ENCODE data around the gene SALL4.
"Not testable (repeated sequence)": the region's sequence is repeated elsewhere in the genome, so short reads cannot be mapped to it uniquely, and the experiment has no call there.

The SALL4 gene

GRCh38 chr20:51831866-51832265 lies 29.5 kb upstream of the SALL4 start:
- no peak overlapping the region for H3K4me3 ChIP-seq (ENCODE audit: low read length)
- TF ChIP-seq CTCF (conservative IDR thresholded peaks at IDR 0.05; ENCODE audit: low read depth, low read length) = no peak
- no peak for DNase-seq (ENCODE audit: low read depth)

- H3K4me3 ChIP-seq (ENCODE audit: low read length) = no peak overlapping the region
- DNase-seq (ENCODE audit: low read depth) = no peak
- no peak for TF ChIP-seq CTCF (conservative IDR thresholded peaks at IDR 0.05; ENCODE audit: low read depth, low read length)
Observed at GRCh38 chr20:51830538-51830937, 28.2 kb upstream of the SALL4 start.

- H3K4me3 ChIP-seq (ENCODE audit: low read length) = no peak overlapping the region
- no peak for DNase-seq (ENCODE audit: low read depth)
- no peak for TF ChIP-seq CTCF (conservative IDR thresholded peaks at IDR 0.05; ENCODE audit: low read depth, low read length)
Observed at GRCh38 chr20:51828762-51829161, 26.4 kb upstream of the SALL4 start.

- no peak for TF ChIP-seq CTCF (conservative IDR thresholded peaks at IDR 0.05; ENCODE audit: low read depth, low read length)
- DNase-seq (ENCODE audit: low read depth) = no peak
Observed at GRCh38 chr20:51826372-51826771, 24.1 kb upstream of the SALL4 start.

GRCh38 chr20:51818479-51819008 lies 16.2 kb upstream of the SALL4 start:
- DNase-seq (ENCODE audit: low read depth) = no peak
- no peak for TF ChIP-seq CTCF (conservative IDR thresholded peaks at IDR 0.05; ENCODE audit: low read depth, low read length)
- H3K4me3 ChIP-seq (ENCODE audit: low read length) = no peak overlapping the region

More at GRCh38 chr20:51826372-51826771, 24.1 kb upstream of the SALL4 start:
- H3K4me3 ChIP-seq (ENCODE audit: low read length) = no peak overlapping the region

- DNase-seq (ENCODE audit: low read depth); H3K4me3 ChIP-seq (ENCODE audit: low read length): not testable (repeated sequence)
Observed at GRCh38 chr20:51816856-51817255, 14.5 kb upstream of the SALL4 start.

GRCh38 chr20:51815383-51816076 lies 13.2 kb upstream of the SALL4 start:
- DNase-seq (ENCODE audit: low read depth) = no peak
- TF ChIP-seq CTCF (conservative IDR thresholded peaks at IDR 0.05; ENCODE audit: low read depth, low read length) = no peak
- H3K4me3 ChIP-seq (ENCODE audit: low read length) = no peak overlapping the region

Data from retinal pigment epithelial cell (primary cell).